Panc1 (cell line): ENCODE data around the gene PDZRN4.

Experiments
- CTCF ChIP-seq: fragments of 450-650 bp; IDR thresholded peaks from 2 replicates; pipeline ENCODE4 v1.5.1; 2017; ENCODE audit warnings: mild to moderate bottlenecking
- POLR2AphosphoS5 ChIP-seq: IDR thresholded peaks from 2 replicates; pipeline ENCODE4 v1.6.1; 2012; ENCODE audit warnings: mild to moderate bottlenecking, low read depth, low read length, moderate library complexity
- SIN3A ChIP-seq: IDR thresholded peaks from 2 replicates; pipeline ENCODE4 v1.6.1; 2012; ENCODE audit warnings: low read depth, mild to moderate bottlenecking, low read length, moderate library complexity, borderline replicate concordance; ENCODE audit not compliant: insufficient read depth
- TCF7L2 ChIP-seq: IDR thresholded peaks from 2 replicates; pipeline ENCODE4 v1.6.1; 2011; ENCODE audit warnings: mild to moderate bottlenecking, low read depth, low read length, inconsistent platforms

GRCh38 chr12:41537522-41537921 is 349.4 kb downstream of the PDZRN4 start:
- TF ChIP-seq CTCF (no peak), TCF7L2 (no peak), SIN3A (no peak), POLR2AphosphoS5 (no peak)
